Measurements from ENCODE around the gene LSR. TPM values are rescaled to one million over a fixed set of nuclear protein-coding genes. Genes with fewer than 3 reads are reported as not detected.
A peak's percentile ranks its signal among the peaks of the same experiment; 100 is the strongest.

LSR gene
- total RNA-seq, 1 donor from 2014 or later = 97.1 TPM

- peak overlapping the region; percentile 89 for H3K4me3 ChIP-seq (ENCODE audit: low read depth, low read length)
- TF ChIP-seq CTCF (conservative IDR thresholded peaks at IDR 0.05; ENCODE audit: low read depth, low read length) = no peak
- DNase-seq (ENCODE audit: low read depth) = no peak
Observed at GRCh38 chr19:35266520-35267352, 17.9 kb downstream of the LSR start.

GRCh38 chr19:35267353-35267817, 18.6 kb downstream of the LSR start:
- no peak for TF ChIP-seq CTCF (conservative IDR thresholded peaks at IDR 0.05; ENCODE audit: low read depth, low read length)
- DNase-seq (ENCODE audit: low read depth) = no peak
- H3K4me3 ChIP-seq (ENCODE audit: low read depth, low read length) = peak overlapping the region; percentile 89

- peak overlapping the region; percentile 89 for H3K4me3 ChIP-seq (ENCODE audit: low read depth, low read length)
- TF ChIP-seq CTCF (conservative IDR thresholded peaks at IDR 0.05; ENCODE audit: low read depth, low read length) = no peak
- DNase-seq (ENCODE audit: low read depth) = no peak
Observed at GRCh38 chr19:35267818-35268535, 19.2 kb downstream of the LSR start.

- H3K4me3 ChIP-seq (ENCODE audit: low read depth, low read length) = peak within 1 kb of the TSS; percentile 89
- no peak for TF ChIP-seq CTCF (conservative IDR thresholded peaks at IDR 0.05; ENCODE audit: low read depth, low read length)
- no peak for DNase-seq (ENCODE audit: low read depth)
Observed at GRCh38 chr19:35268536-35269437, 20.0 kb downstream of the LSR start, which contains the start of gene USF2. Gene USF2 (plus strand): TSS chr19:35268962. CDS start chr19:35269102, 140 bp downstream.

GRCh38 chr19:35269438-35270117, 20.8 kb downstream of the LSR start:
- TF ChIP-seq CTCF (conservative IDR thresholded peaks at IDR 0.05; ENCODE audit: low read depth, low read length) = peak; percentile 56
- DNase-seq (ENCODE audit: low read depth) = no peak
- H3K4me3 ChIP-seq (ENCODE audit: low read depth, low read length) = peak overlapping the region; percentile 60

GRCh38 chr19:35270381-35270811, 21.6 kb downstream of the LSR start:
- H3K4me3 ChIP-seq (ENCODE audit: low read depth, low read length) = peak overlapping the region; percentile 60
- DNase-seq (ENCODE audit: low read depth) = no peak
- no peak for TF ChIP-seq CTCF (conservative IDR thresholded peaks at IDR 0.05; ENCODE audit: low read depth, low read length)

Measured in epithelial cell of proximal tubule (primary cell).